NCI-H774 (cell line): Measurements from ENCODE around the gene LIFR.
"Not testable (repeated sequence)": the region's sequence is repeated elsewhere in the genome, so short reads cannot be mapped to it uniquely, and the experiment has no call there.

Source experiments
- DNase-seq: peaks from one replicate; lab custom pipeline; 2025; lab: John Stamatoyannopoulos, UW

LIFR gene

DNA sequence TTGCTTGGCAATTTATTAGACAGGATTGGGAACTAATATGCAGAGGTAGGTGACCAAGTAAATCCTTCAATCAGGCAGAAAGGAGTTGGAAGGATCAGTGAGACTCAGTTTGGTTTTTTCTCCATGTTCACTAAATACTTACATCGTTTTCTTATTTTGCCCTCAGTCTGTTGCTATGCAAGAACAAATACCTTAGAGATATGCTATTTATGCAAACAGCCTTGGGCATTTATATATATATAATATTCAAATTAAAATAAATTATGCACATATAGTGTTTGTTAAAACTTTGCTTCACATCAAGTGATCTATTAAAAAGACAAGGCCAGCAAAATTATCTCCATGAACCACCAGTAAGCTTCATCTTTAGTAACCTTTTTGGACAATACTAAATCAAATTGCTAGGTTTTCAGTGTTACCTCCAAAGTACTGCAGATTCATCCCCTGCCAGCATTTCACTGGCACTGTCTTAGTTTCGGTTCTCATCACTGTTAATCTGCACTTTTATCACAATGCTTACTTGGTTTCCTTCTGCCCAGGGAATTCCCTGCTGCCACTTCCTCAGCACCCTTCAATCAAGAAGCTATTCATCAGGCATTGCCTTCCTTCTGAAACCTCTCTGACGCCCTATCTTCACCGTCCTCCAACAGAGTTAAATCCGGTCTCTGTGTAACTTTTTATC, 26.0 kb upstream of the LIFR start:
- no peak for DNase-seq

DNA sequence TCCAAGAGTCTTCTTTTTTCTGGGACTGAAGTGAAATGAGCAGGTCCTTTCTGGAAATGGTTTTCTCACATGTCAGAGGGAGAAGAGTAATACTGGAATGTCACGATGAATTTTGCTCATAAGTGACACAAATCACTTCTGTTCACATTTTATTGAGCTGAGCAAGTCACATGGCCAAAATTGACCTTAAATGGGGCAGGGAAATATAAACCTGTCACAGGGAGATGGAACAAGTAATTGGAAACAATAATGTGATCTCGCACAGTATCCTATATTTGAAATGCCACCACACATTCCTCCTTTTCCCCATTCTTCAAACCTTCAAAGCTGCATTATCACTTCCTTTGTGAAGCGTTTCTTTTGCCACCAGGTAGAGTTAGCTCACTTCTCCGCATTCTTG, 25.2 kb upstream of the LIFR start:
- no peak for DNase-seq

DNA sequence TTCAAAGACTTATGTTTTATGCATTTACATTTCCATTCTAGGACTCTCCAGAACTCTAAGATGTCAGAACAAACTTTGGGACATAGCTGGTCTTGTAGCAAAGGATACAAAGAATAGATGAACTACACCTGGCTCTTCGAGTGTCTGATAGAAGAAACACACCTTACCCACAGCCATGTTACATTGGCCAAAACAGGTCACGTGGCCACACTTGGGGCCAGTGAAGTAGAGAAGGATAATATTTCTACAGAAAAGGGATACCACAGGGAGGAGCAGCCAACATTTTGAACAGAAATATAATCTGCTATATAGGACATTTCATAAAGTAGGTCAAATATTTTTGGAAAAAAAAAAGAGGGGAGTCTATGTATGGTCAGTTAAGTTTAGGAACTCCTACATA, 22.7 kb upstream of the LIFR start:
- no peak for DNase-seq

DNA sequence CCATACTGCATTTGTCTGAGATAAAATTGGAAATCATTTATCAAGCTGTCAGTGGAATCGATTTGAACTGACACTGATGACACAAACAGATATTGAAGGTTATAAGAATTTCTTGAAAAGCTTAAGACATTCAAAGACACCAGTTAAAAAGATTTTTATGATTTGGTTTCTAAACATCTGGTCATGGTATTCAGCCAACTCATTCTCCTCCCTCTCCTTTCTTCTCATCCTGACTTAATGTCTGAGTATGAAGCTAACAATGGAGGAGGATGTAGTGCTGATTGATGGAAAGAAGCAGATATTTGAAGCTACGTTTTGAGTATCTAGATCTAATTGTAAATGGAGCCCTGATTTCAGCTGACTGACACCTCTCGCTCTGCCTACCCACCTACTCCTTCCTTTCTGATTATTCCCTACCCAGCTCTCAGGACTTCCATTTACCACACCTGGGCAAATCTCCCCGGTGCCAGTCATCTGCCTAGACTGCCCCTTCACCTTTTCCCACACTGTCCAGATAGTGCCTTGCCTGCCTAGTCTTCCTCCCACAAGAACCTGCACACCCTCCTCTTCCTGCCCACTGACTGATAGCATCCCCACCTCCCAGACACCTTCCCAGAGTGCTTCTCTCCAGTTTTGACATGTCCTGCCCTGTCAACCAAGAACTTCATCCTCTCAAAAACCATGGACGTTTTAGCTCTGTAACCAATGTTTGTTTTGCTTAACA, 20.7 kb upstream of the LIFR start:
- no peak for DNase-seq

DNA sequence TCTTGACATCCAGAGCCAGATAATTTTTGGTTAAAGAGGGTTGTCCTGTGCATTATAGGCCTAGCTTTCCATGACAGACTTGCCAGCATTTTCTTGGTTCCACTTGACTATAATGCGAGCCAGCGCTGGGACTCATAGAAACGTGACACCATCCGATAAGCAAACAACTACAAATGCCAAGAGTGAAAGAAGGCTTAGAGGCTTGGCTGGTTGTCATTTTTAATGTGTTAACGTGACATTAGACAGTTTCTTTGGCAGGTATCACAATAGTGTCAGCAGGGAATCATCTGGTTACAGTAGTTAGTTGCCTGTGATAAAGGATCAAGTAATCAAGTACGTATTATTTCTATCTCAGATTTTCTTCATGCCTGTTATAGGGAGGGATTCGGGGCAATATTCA, 20.0 kb upstream of the LIFR start:
- DNase-seq, result peak; percentile 28

DNA sequence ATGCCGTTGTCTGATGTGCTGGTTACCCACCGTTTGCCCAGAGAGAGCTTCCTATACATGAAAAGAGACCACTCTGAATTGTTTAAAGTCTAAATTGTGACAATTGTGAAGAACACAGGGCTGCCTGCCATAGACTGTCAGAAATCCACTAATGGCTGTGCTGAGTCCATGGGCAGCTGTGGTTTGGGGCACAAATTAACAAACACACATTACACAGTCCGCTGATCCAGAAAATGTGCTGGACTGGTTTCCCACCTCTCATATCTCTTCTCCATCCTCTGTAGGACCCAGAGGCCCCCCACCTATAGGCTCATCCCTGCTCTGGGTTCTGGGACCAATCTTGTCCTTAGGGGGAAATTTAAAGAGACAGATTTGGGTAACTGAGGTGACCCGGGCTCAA, 19.0 kb upstream of the LIFR start:
- no peak for DNase-seq

DNA sequence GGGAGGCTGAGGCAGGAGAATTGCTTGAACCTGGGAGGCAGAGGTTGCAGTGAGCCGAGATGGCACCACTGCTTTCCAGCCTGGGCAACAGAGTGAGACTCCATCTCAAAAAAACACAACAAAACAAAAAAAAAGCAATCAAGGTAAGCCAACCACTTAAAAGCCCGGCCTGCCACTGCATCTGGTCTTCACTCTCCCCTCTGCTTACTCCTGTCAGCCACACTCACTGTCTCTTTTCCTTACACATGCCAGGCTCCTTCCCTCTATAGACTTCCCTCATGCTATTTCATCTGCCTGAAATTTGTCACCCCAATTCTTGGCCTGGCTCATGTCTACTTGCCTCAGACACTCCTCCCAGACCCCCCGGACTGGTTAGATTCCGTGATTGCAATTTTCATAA, 17.6 kb upstream of the LIFR start:
- no peak for DNase-seq

DNA sequence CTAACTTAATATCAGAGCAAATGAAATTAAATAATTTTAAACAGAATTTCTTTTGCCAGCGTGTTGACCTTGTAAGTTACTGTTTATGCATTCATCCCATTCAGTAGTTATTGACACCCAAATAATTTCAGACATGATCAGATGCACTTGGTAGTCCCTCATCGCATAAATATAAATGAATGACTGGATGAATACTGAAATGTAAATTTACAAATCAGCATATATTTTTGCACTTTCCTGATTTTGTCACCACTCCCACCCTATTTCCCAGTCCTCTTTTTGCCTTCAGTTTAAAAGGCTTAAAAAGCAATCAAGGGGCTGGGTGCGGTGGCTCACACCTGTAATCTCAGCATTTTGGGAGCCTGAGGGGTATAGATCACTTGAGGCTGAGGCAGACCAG, 17.1 kb upstream of the LIFR start:
- no peak for DNase-seq

DNA sequence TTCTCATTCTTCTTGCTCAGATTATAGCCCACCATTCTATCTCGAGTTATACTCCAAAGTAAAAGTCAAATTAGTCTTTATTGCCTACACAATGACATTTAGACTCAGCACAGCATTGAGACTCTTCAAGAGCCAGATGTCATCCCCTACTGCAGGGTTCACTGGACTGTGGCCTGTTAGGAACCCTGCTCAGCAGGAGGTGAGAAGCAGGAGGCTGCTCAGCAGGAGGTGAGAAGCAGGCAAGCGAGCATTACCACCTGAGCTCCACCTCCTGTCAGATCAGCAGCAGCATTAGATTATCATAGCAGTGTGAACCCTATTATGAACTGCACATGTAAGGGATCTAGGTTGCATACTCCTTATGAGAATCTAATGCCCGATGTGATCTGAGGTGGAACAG, 12.7 kb upstream of the LIFR start:
- no peak for DNase-seq

DNA sequence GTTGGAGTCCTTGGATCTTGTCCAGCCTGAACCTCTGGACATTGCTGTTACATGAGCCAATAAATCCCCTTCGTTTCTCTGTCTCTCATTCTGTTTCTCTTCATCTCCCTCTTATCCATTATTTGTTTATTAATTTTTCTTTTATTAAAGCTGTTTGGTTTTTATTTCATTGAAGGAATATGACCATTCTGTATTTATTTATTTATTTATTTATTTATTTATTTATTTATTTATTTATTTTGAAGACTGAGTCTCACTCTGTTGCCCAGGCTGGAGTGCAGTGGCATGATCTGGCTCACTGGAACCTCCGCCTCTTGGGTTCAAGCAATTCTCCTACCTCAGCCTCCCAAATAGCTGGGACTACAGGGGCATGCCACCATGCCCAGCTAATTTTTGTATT, 10.9 kb upstream of the LIFR start:
- DNase-seq, result not testable (repeated sequence)

DNA sequence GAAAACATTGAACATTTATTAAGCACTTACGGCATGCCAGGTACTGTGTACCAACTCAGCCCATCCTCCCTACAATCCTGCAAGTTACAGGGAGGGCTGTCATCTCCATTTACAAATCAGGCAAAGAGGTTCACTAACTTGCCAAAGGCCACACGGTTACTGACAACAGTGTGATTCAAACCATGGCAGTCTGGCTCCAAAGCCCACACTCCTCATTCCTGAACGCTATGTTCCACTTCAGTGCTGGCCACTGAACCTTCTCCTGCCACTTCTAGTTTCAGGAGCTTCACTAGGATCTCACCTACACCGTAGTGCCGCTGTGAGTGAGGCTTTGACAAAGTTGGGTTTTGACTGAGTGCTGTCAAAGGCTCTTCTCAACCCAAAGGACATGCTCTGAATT, 7.2 kb upstream of the LIFR start:
- DNase-seq, result no peak

DNA sequence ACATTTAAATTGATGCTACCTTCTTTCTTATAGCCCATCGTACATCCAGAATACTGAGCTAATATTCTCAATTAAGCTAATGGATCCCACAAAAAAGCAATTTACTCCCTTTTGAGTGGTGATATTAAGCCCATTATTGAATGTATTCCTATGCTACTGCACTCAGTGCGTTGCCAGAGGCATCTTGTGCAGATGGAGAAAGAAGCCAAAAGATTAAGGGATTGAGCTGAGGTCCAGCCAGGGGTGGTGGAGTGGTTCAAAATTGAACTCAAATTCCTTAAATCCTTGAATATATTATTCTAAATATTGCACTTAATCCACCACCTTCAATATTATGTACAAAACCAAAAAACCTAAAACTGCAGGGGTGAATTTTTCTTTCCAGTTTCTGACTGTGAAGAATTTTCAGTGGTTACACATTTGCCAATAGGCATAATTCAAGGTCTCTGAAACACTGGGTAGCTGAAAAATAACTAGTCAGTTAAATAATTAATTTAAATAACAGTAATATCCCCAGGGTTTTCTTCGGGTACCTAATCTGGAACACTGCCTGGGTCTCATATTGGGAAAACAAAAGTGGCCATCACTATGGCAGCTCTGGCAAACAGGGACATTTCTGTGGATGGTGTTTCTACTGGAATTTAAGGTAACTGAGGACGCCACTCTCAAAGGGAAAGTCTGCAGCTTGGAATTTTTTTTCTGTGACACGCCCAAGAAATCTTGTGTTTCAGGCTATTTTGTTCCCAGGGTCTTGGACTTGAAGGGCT, 6.2 kb upstream of the LIFR start:
- no peak for DNase-seq

DNA sequence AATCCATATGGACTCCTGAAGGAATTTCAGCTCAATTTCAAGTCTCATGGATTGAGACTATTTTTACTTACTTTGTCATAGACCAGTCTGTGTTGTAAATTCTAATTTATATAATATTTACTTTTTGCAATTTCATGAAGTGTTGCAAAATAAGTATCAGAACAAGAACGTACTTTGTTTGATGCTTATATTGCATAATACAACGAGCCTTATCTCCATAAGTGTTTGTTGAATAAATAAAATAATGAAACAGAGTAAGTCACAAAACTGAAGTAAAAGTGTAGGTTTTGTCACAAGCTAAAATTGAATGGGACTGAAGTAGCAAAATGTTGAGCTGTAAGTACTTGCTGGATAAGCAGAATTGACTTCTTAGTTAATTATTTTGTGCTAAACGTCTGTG, 3.0 kb upstream of the LIFR start:
- no peak for DNase-seq

DNA sequence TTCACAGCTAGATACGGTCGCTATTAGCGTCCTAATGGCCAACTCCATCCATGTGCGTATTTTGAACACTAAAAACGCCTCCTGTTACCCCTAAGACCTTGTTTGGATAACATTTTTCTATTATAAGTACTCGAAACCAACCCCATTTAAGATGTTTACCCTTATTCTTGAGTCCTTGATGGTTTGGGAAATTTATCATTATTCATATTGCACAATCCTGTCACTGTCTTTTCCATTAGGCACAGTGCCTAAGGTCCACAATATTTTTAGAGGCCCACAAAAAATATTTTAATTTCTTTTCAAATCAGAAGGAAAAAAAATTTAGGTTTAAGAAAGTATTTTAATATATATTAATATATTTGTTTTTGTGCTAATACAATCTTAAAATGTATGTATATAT, 1.3 kb upstream of the LIFR start:
- no peak for DNase-seq

DNA sequence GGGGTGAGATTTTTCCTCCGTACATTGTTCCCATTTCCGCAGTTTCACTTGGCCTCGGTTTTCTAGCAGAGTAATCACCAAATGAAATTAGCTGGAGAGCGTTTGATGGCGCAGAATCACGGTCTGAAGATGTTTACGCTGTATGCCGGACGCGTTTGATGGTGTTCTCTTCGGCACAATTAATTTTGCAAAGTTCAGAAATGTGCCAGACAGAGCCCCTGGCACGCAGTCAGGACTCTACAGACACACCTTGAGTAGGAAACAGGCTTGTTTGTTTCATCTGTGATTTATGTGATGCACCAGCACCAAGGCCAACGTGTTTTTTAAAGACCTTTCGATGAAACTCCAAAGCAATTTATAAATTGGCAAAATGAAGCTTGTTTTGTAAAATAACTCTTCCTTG, 863 bp upstream of the LIFR start:
- no peak for DNase-seq

DNA sequence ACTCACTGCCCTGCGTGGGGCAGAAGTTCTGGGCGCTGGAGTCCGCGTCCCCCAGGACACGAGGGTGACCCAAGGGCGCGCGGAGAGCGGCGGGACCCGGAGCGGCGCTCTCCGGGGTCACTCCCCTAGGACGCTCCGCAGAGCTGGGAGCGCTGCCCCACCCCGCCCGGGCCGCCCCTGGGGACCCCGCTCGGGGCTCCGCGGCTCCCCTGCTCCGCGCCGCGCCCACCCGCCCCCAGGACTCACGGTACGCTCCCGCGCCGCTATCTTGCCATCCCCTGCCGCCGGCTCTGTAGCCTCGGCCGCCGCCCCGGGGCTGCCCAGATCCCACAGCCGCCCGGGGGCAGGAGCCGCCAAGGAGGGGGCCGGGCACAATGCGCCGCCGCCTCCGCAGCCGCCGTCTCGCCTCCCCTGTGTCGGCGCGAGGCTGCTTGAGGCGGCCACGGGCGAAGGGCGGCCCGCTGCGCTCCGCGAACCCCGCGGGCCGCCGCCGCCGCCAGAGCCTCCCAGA, 303 bp downstream of the LIFR start:
- DNase-seq, result no peak

DNA sequence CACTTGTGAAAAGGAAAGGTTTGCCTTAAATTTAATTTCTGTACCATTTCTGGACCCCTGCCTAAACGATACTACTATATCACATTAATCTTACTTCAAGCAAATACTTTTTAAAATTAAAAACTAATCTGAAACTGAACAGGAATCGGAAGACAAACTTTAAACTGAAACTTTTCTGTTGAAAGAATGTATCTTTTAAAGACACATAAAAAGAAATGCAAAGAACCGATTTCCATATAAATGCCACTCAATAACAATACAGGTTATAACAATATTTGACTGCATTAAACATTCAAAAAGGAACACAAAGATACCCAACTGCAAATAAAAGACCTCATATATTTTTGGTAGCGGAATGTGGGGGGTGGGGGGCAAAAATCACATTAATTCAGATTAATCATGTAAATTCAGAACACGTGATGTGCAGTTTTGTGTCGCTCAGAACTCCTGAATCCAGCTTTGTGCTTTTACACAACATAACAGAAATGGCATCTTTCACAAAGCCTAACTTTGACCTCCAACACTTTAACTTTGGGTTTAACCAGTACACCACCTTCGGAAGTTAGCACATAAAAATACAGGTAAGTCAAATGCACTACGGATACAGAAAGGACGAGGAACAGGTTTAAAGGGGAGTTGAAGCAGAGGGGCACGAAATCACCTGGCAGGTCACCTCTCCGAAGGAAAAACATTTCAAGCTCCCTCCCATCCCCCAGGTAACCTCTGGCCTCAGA, 925 bp downstream of the LIFR start:
- no peak for DNase-seq

DNA sequence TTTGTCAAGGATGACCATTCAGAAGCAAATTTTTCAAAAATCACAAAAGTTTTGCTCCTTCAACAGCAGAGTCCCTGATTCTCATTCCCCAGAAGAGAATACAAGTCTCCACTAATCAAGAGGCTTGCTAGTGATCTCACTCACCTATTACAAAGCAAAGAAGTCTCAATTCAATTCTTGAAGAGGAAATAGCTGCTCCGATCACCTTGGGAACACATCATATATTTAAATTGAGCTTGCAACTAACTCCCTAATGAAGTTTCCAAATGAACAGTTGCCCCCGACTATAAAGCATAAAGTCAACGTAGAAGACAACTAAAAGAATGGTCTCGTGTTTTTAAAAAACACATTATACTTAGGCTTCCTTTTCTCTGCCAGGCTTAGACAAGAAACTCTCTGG, 1.6 kb downstream of the LIFR start:
- DNase-seq, result no peak

DNA sequence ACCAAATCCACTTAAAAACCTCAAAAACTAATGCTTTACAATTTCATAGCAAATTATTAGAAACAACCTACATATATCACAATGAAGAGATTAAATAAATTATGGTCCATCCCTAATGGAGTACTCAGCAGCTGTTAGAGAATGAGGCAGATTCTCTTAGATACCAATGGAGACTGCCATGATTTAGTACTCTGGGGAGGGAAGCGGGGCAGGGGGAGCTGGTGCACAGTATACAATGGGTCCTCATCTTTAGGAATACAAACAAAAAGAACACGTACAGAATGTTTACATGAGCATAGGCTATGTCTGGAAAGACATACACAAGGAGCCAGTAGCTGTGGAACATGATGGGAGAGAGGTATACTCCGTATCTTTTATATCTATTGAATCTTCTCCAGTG, 2.0 kb downstream of the LIFR start:
- DNase-seq, result no peak

DNA sequence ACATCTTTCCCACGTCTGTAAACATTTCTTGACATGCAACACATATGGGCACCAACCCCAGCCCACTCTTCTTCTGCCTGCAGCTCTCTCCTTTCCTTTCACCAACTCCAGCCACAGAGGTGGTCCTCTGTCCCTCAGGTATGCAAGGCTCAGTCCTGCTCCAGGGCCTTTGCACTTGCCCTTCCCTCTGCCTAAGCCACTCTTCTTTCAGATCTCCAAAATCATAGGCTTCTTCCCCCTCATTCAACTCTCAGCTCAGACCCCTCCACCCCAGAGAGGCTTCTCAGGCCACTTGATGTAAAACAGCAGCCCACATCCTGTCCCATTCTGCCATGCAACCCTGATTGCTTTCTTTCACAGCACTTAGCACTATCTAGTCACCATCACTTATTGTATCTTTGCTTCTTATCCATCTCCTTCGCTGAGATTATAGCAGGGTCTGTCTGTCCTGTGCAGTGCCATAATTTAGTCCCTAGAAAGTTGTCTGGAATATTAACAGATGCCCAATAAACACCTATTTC, 3.4 kb downstream of the LIFR start:
- no peak for DNase-seq

DNA sequence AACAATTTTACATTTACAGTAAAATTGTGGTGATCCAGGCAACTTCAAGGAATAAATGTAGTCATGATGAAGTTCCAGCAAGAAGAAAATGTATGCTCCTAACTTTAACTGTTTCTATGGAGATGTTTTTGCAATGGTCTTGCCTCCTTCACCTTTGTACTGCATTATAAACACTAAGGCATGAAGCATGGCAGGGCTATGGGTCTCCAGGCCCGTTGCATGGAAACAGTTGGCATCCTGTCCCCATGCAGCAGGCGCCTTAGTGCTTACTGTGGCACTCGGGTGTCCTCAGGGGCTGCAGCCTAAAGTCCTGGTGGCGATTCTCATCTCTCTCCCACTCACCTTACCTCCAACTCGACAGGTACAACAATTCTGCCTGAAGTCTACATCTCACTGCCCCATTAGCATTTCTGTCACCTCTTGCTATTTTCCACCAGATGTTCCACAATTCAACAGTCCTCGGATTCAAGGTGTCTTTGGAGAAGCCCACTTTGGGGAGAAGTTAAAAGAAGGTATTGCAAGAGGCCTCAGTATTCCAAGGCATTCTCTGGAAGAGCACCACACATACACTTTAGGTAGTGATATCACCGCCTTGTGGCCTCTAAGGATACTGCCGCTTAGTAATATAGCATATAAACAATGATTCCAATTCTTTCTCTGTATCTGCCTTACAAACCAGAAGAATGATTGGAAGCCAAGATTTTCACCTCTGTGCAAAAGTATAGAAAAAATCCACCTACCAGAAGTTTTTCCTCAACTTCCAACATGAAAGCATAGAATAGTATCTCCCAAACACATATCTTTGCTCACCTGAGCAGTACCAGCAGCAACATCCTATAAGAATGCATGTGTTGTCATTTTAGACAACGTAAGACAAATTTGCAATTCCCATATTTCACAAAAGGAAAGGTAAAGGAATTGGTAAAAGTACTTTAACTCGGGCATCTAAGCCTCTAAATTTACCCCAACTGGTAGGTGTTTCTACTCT, 5.1 kb downstream of the LIFR start:
- DNase-seq, result peak; percentile 46
